H1 (cell line): ENCODE results near the gene SPOP.

Experiments used
- ATF3 ChIP-seq: IDR thresholded peaks from 2 replicates; pipeline ENCODE4 v1.6.1; 2011; ENCODE audit warnings: low read depth, mild to moderate bottlenecking, low read length; ENCODE audit not compliant: insufficient read depth
- CEBPB ChIP-seq: IDR thresholded peaks from 2 replicates; pipeline ENCODE4 v1.6.1; 2012; ENCODE audit warnings: low read depth, low read length
- CTCF ChIP-seq, 3 experiments: IDR thresholded peaks; 1 replicate in 2 of 3; 2 replicates in 1 of 3; pipeline versions ENCODE4 v1.5.1 to v1.6.1; 2011; ENCODE audit warnings: low read length in 3 of 3, mild to moderate bottlenecking in 3 of 3, inconsistent platforms in 2 of 3, low read depth in 1 of 3, moderate library complexity in 1 of 3; ENCODE audit not compliant: insufficient read depth in 1 of 3; ENCODE audit errors: control extremely low read depth in 1 of 3
- EGR1 ChIP-seq: IDR thresholded peaks from 2 replicates; pipeline ENCODE4 v1.6.1; 2011; ENCODE audit warnings: low read depth, low read length, borderline replicate concordance
- EP300 ChIP-seq, 2 experiments: IDR thresholded peaks; 1 replicate in 1 of 2; 2 replicates in 1 of 2; pipeline ENCODE4 v1.6.1; 2011 to 2012; ENCODE audit warnings: low read depth in 2 of 2, low read length in 2 of 2, mild to moderate bottlenecking in 2 of 2, borderline replicate concordance in 1 of 2, inconsistent platforms in 1 of 2, moderate library complexity in 1 of 2
- EZH2 ChIP-seq: fragments of 200-600 bp; sonication (generic); IDR thresholded peaks from 2 replicates; pipeline ENCODE4 v1.7.1; 2012; ENCODE audit warnings: low read depth, mild to moderate bottlenecking, moderate library complexity, low read length, inconsistent platforms; ENCODE audit not compliant: severe bottlenecking
- GTF2F1 ChIP-seq: IDR thresholded peaks from 2 replicates; pipeline ENCODE4 v1.6.1; 2012; ENCODE audit warnings: low read depth, low read length, improper control_type of control experiment, borderline replicate concordance
- KDM5A ChIP-seq: fragments of 200-600 bp; IDR thresholded peaks from 2 replicates; pipeline ENCODE4 v1.7.1; 2012; ENCODE audit warnings: mild to moderate bottlenecking, low read length, inconsistent platforms, mixed read lengths
- NANOG ChIP-seq: IDR thresholded peaks from 2 replicates; pipeline ENCODE4 v1.6.1; 2011; ENCODE audit warnings: low read length, low read depth, mild to moderate bottlenecking, inconsistent platforms; ENCODE audit not compliant: insufficient read depth, poor library complexity, severe bottlenecking
- POLR2A ChIP-seq, 2 experiments: IDR thresholded peaks; 1 replicate in 1 of 2; 2 replicates in 1 of 2; pipeline ENCODE4 v1.6.1; 2011; ENCODE audit warnings: low read depth in 2 of 2, low read length in 2 of 2, mild to moderate bottlenecking in 2 of 2; ENCODE audit errors: control extremely low read depth in 1 of 2
- POLR2AphosphoS5 ChIP-seq: IDR thresholded peaks from 2 replicates; pipeline ENCODE4 v1.6.1; 2011; ENCODE audit warnings: low read depth, low read length
- SP2 ChIP-seq: IDR thresholded peaks from 2 replicates; pipeline ENCODE4 v1.6.1; 2012; ENCODE audit warnings: mild to moderate bottlenecking, low read length, inconsistent platforms
- TBP ChIP-seq: IDR thresholded peaks from 2 replicates; pipeline ENCODE4 v1.6.1; 2011; ENCODE audit warnings: low read depth, low read length, improper control_type of control experiment
- YY1 ChIP-seq: IDR thresholded peaks from 2 replicates; pipeline ENCODE4 v1.6.1; 2011; ENCODE audit warnings: low read depth, mild to moderate bottlenecking, low read length

GRCh38 chr17:49717371-49717861 is 39.5 kb upstream of the SPOP start:
- TF ChIP-seq EGR1 (no peak), KDM5A (no peak), POLR2A (IDR thresholded peaks at IDR 0.05; ENCODE audit: control extremely low read depth in 1 of 2, low read depth in 2 of 2, low read length in 2 of 2) (no peak), EP300 (IDR thresholded peaks at IDR 0.05; ENCODE audit: borderline replicate concordance in 1 of 2, low read depth in 2 of 2, low read length in 2 of 2) (no peak), NANOG (no peak), SP2 (no peak), CEBPB (no peak), YY1 (no peak), EZH2 (no peak), TBP (no peak), ATF3 (no peak), CTCF (IDR thresholded peaks at IDR 0.05; ENCODE audit: control extremely low read depth in 1 of 3, insufficient read depth in 1 of 3, low read depth in 1 of 3, low read length in 3 of 3) (no peak), POLR2AphosphoS5 (no peak), GTF2F1 (no peak)
